Ascending aorta (tissue), 2 donors: ENCODE measurements around the gene POGZ. TPM values are rescaled to one million over a fixed set of nuclear protein-coding genes. Genes with fewer than 3 reads are reported as not detected.

Source experiments
- DNase-seq, 2 donors: peaks; one replicate each; pipeline ENCODE4 v3.0.0-alpha.2; 2019; ENCODE audit warnings: low spot score in 2 of 2
- H3K27ac ChIP-seq, 2 donors: fragments of 200-600 bp; sonication (generic); one replicate each; pipeline ENCODE4 v1.5.1; 2016 to 2017; ENCODE audit warnings: mild to moderate bottlenecking in 1 of 2
- H3K27me3 ChIP-seq: fragments of 200-600 bp; sonication (generic); one replicate; pipeline ENCODE4 v1.5.1; 2017
- H3K36me3 ChIP-seq, 2 donors: fragments of 200-600 bp; sonication (generic); one replicate each; pipeline ENCODE4 v1.5.1; 2016
- H3K4me1 ChIP-seq, 2 donors: fragments of 200-600 bp; sonication (generic); one replicate each; pipeline ENCODE4 v1.5.1; 2016 to 2017; ENCODE audit warnings: mild to moderate bottlenecking in 1 of 2
- H3K4me3 ChIP-seq, 2 donors: fragments of 200-600 bp; sonication (generic); one replicate each; pipeline ENCODE4 v1.5.1; 2016 to 2017; ENCODE audit warnings: mild to moderate bottlenecking in 1 of 2
- H3K9me3 ChIP-seq, 2 donors: fragments of 200-600 bp; sonication (generic); one replicate each; pipeline ENCODE4 v1.5.1; 2016
- intact Hi-C: fragments of 100-400 bp; cut with DNase I; formaldehyde crosslinking; loops from one replicate; pipeline ENCODE4 v1.15.1; 2023
- total RNA-seq: library from RNA; depleted of rRNA; stranded (reverse); fragments of >200 nt; gene quantifications from one replicate; pipeline ENCODE4 v1.1.0, GENCODE V29; 2016
- TF ChIP-seq, protein P1 (sequence below), 3 experiments: fragments of 200-600 bp in 2 of 3; fragments of 450-650 bp in 1 of 3; sonication (generic) in 2 of 3; IDR thresholded peaks; one replicate each; pipeline ENCODE4 v1.5.1; 2016 to 2019; ENCODE audit warnings: antibody characterized with exemption in 3 of 3, mild to moderate bottlenecking in 1 of 3, moderate library complexity in 1 of 3

The POGZ gene
- total RNA-seq, 1 donor from 2014 or later: 18.1 TPM

DNA sequence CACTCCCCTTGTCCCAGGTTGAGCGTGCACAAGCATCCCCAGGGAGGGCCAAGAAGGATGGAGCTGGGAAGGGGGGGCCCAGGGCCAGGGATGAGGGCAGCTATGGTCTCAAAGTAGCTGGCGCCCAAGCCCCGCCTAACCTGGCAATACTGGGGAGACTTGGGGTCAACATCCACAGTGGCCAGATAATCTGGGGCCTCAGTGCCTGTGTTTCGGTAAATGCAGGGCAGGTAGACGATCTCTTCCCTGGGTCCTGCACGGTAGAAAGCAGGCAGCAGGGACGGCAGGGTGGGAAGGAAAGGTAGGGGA lies 90.0 kb downstream of the POGZ start:
- Histone ChIP-seq H3K27me3 (no peaks in the 10 kb centered on the region), H3K9me3 (no peaks in the 10 kb centered on the region), H3K4me3 (no peak overlapping the region), H3K36me3 (peaks cover 21 to 25% of the 10 kb centered on the region in 2 donors), H3K4me1 (peaks cover 15 to 34% of the 10 kb centered on the region in 2 donors), H3K27ac (no peak overlapping the region)
- DNase-seq: no peak
- intact Hi-C loops: no loop called here
- TF ChIP-seq, protein P1, sequence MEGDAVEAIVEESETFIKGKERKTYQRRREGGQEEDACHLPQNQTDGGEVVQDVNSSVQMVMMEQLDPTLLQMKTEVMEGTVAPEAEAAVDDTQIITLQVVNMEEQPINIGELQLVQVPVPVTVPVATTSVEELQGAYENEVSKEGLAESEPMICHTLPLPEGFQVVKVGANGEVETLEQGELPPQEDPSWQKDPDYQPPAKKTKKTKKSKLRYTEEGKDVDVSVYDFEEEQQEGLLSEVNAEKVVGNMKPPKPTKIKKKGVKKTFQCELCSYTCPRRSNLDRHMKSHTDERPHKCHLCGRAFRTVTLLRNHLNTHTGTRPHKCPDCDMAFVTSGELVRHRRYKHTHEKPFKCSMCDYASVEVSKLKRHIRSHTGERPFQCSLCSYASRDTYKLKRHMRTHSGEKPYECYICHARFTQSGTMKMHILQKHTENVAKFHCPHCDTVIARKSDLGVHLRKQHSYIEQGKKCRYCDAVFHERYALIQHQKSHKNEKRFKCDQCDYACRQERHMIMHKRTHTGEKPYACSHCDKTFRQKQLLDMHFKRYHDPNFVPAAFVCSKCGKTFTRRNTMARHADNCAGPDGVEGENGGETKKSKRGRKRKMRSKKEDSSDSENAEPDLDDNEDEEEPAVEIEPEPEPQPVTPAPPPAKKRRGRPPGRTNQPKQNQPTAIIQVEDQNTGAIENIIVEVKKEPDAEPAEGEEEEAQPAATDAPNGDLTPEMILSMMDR (IDR thresholded peaks at IDR 0.05): no peak

DNA sequence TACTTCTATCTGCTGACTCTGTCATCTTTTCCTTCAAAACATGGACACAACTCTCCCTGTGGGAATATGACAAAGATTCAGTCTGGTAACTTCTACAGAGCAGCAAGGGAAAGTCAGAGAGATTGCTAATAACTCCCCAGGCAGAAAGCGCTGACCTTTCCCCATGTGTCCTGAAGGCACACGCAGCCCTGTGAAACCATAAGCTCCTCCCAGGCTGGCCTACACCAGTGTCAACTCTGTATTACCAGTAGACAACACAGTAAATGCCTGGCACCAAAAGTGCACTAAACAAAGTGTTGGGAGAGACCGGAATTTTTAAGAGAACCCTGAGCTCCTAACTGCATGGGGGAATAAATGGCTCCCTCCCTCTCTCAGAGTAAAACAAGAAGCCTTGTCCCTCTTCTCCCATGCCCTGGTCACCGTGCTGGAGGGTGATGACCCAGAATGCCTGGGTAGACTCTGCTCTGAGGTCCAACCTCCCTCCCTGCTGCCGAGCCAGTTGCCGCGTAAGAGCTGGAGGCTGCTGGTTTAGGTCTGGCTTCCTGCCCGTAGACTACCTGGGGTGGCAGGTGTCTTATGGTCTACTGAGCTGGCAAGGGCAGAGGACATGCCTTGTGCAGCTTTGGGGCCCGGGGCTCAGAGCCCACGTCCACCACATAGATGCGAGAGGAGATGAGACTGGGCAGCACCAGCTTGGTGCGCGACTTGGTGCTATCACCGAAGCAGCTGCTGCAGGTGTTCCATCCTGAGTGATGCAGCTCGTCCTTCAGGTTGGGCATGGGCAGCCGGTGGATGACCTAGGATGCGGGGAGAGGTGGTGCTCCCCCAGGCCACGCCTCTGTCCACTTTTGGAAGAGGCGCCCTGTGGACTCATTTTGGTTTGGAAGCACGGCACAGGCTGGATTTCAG lies 90.6 kb downstream of the POGZ start:
- H3K36me3 ChIP-seq: peaks cover 24 to 31% of the 10 kb centered on the region in 2 donors
- peaks cover 15 to 34% of the 10 kb centered on the region in 2 donors for H3K4me1 ChIP-seq
- no peaks in the 10 kb centered on the region for H3K9me3 ChIP-seq
- peak in 1 of 2 donors; percentile 48 for DNase-seq
- TF ChIP-seq, protein P1 (IDR thresholded peaks at IDR 0.05): no peak
- no peak overlapping the region for H3K27ac ChIP-seq
- intact Hi-C loops: no loop called here
- no peaks in the 10 kb centered on the region for H3K27me3 ChIP-seq
- H3K4me3 ChIP-seq: no peak overlapping the region

DNA sequence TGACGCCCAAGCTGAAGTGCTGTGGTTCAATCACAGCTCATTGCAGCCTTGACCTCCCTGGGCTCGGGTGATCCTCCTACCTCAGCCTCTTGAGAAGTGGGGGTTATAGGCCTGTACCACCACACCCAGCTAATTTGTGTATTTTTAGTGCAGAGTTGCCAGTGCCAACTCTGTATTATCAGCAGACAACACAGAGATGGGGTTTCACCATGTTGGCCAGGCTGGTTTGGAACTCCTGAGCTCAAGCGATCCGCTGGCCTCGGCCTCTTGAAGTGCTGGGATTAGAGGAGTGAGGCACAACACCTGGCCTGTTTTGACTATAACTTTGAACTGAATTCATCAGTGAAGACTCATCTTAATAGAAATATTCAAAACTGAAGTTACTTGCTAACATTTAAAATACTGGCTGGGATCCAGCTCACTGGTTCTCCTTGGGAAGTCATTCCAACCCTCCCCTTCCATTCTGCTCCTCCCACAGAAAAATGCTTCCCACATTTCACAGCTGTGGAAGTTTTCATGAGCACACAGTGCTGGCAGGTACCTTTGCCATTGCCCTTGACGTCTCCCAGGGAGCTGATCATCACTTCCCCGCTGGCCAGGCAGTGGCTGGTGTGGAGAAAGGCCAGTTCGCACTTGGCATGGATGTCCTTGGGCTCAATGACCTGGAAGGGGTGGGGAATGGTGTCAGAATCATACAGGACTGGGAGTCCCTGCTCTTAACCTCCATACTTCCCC lies 91.5 kb downstream of the POGZ start:
- H3K27me3 ChIP-seq: no peaks in the 10 kb centered on the region
- no peak overlapping the region for H3K4me3 ChIP-seq
- H3K4me1 ChIP-seq: peaks cover 15 to 31% of the 10 kb centered on the region in 2 donors
- peaks cover 24 to 34% of the 10 kb centered on the region in 2 donors for H3K36me3 ChIP-seq
- TF ChIP-seq, protein P1 (IDR thresholded peaks at IDR 0.05): no peak
- no peak for DNase-seq
- no peak overlapping the region for H3K27ac ChIP-seq
- intact Hi-C loops: no loop called here
- no peaks in the 10 kb centered on the region for H3K9me3 ChIP-seq

DNA sequence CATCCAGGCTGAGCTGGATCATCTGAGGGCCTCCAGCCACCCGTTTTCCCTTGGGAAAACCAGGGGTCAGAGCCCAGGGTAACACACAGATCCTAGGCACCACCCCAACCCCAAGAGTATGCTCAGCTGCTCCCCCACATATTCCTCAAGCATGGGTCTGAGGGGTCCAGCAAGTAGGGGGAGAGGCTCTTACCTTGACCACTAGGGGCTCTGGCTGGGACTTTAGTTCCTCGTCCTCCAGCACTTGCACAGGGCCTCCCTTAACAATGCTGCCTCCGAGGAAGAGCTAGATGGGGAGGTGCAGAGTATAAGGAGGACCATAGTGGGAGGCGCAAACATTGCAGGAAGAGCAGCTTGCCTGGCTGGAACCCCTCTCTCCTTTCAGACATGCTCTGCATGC lies 94.3 kb downstream of the POGZ start:
- Histone ChIP-seq H3K27me3 (no peaks in the 10 kb centered on the region), H3K9me3 (no peaks in the 10 kb centered on the region), H3K27ac (no peak overlapping the region), H3K4me1 (peaks cover 3 to 5% of the 10 kb centered on the region in 2 donors), H3K4me3 (no peak overlapping the region), H3K36me3 (peaks cover 24 to 39% of the 10 kb centered on the region in 2 donors)
- intact Hi-C loops: no loop called here
- DNase-seq: no peak
- TF ChIP-seq, protein P1 (IDR thresholded peaks at IDR 0.05): no peak

DNA sequence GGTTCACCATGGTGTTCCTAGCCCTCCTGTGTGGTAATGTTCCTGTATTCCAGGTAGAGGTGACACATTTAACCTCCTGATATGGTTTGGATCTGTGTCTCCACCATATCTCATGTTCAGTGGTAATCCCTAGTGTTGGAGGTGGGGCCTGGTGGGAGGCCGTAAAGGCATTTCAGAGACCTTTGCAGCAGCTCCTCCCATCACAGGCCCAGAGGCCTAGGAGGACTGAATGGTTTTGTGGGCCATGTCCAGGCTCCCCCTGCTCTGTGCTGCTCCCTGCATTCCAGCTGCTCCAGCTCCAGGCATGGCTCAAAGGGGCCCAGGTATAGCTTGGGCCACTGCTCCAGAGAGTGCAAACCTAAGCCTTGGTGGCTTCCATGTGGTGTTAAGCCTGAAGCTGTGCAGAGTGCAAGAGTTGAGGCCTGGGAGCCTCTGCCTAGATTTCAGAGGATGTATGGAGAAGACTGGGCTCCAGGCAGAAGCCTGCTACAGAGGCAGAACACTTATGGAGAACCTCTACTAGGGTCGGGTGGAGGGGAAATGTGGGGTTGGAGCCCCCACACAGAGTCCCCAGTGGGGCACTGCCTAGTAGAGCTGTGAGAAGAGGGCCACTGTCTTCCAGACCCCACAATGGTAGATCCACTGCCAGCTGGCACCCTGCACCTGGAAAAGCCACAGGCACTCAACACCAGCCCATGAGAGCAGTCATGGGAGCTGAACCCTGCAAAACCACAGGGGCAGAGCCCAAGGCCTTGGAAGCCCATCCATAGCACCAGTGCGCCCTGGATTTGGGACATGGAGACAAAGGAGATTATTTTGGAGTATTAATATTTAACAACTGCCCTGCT lies 96.8 kb downstream of the POGZ start:
- Histone ChIP-seq H3K4me3 (no peak overlapping the region), H3K9me3 (no peaks in the 10 kb centered on the region), H3K27me3 (no peaks in the 10 kb centered on the region), H3K27ac (no peak overlapping the region), H3K4me1 (no peaks in the 10 kb centered on the region), H3K36me3 (peaks cover 24 to 34% of the 10 kb centered on the region in 2 donors)
- intact Hi-C loops: no loop called here
- TF ChIP-seq, protein P1 (IDR thresholded peaks at IDR 0.05): no peak
- peak in 1 of 2 donors; percentile 27 for DNase-seq
